ENCODE data around the gene HSPB1. TPM values are rescaled to one million over a fixed set of nuclear protein-coding genes. Genes with fewer than 3 reads are reported as not detected.

Gene HSPB1
- total RNA-seq, 1 donor from 2014 or later: 118 TPM

DNA sequence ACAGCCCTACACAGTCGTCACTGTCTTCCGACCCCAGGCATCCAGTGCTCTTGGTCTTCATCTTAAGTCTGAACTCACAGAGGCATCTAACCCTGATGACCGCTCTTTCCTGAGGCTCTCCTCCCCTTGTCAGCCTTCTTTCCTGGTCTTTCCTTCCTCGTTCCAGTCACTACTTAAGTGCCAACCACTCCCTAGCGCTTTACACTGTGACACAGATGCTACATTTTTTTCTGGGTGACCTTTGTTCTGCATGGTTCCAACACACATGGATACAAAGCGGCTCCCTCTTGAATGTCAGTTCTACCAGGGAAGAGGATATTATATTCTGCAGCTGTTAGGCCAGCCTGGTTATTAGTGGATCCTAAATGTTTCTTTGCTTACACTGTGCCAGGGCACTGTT is 43.6 kb downstream of the HSPB1 start:
- H3K27ac Mint-ChIP-seq: no peak overlapping the region
- peaks cover 10% of the 10 kb centered on the region for H3K4me1 Mint-ChIP-seq (ENCODE audit: low read depth)
- no peak overlapping the region for H3K4me3 Mint-ChIP-seq (ENCODE audit: low read depth)
- DNase-seq (ENCODE audit: low spot score, unreplicated experiment): no peak
- H3K9me3 Mint-ChIP-seq (ENCODE audit: low read depth): no peaks in the 10 kb centered on the region
- TF ChIP-seq, protein P1, sequence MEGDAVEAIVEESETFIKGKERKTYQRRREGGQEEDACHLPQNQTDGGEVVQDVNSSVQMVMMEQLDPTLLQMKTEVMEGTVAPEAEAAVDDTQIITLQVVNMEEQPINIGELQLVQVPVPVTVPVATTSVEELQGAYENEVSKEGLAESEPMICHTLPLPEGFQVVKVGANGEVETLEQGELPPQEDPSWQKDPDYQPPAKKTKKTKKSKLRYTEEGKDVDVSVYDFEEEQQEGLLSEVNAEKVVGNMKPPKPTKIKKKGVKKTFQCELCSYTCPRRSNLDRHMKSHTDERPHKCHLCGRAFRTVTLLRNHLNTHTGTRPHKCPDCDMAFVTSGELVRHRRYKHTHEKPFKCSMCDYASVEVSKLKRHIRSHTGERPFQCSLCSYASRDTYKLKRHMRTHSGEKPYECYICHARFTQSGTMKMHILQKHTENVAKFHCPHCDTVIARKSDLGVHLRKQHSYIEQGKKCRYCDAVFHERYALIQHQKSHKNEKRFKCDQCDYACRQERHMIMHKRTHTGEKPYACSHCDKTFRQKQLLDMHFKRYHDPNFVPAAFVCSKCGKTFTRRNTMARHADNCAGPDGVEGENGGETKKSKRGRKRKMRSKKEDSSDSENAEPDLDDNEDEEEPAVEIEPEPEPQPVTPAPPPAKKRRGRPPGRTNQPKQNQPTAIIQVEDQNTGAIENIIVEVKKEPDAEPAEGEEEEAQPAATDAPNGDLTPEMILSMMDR (IDR thresholded peaks at IDR 0.05; ENCODE audit: unreplicated experiment): no peak
- no peaks in the 10 kb centered on the region for H3K27me3 Mint-ChIP-seq
- H3K36me3 Mint-ChIP-seq (ENCODE audit: insufficient read depth): peaks cover 53% of the 10 kb centered on the region

DNA sequence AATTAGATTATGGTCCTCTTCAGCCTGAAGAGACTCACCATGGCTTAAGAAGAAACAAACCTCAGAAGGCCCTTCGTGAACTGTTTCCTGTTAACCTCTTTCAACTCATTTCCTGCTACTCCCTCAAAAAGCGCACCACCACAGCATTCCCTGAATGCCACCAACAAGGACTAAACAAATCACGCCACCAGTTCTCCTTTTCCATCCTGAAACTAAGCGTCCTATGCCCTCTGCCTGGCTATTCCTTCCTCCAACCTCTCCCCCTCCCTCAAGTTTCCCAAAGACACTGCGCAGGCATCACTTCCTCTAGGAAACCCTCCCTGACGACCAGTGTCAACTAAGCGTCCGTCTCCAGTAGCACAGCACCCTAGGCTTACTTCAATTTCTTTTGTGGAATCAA is 44.3 kb downstream of the HSPB1 start:
- Mint-ChIP-seq H3K27ac (peak overlapping the region; percentile 66), H3K4me1 (ENCODE audit: low read depth) (peaks cover 10% of the 10 kb centered on the region), H3K27me3 (no peaks in the 10 kb centered on the region), H3K9me3 (ENCODE audit: low read depth) (peaks cover under 1% of the 10 kb centered on the region), H3K4me3 (ENCODE audit: low read depth) (no peak overlapping the region), H3K36me3 (ENCODE audit: insufficient read depth) (peaks cover 57% of the 10 kb centered on the region)
- DNase-seq (ENCODE audit: low spot score, unreplicated experiment): no peak
- TF ChIP-seq, protein P1 (IDR thresholded peaks at IDR 0.05; ENCODE audit: unreplicated experiment): no peak

DNA sequence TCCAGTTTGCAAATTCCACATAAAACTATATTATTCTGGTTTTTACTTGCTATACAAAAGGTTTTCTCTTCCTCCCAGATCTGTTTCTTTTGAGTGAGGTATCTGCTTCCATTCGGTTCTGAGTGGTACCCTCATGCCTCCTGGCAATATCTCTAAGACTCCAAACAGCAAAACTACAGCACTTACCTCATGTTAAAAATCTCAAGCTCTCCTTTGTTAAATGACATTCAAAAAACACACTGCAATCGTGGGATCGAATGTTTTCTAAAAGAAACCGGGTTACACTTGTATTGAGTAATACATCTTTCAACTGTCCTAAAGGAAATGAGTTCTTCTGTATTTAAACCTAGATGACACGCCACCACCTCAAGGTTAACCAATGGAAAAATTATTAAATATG is 45.2 kb downstream of the HSPB1 start:
- Mint-ChIP-seq H3K4me3 (ENCODE audit: low read depth) (no peak overlapping the region), H3K9me3 (ENCODE audit: low read depth) (peaks cover 3% of the 10 kb centered on the region), H3K4me1 (ENCODE audit: low read depth) (peaks cover 6% of the 10 kb centered on the region), H3K36me3 (ENCODE audit: insufficient read depth) (peaks cover 63% of the 10 kb centered on the region), H3K27me3 (no peaks in the 10 kb centered on the region), H3K27ac (no peak overlapping the region)
- no peak for DNase-seq (ENCODE audit: low spot score, unreplicated experiment)
- TF ChIP-seq, protein P1 (IDR thresholded peaks at IDR 0.05; ENCODE audit: unreplicated experiment): no peak

DNA sequence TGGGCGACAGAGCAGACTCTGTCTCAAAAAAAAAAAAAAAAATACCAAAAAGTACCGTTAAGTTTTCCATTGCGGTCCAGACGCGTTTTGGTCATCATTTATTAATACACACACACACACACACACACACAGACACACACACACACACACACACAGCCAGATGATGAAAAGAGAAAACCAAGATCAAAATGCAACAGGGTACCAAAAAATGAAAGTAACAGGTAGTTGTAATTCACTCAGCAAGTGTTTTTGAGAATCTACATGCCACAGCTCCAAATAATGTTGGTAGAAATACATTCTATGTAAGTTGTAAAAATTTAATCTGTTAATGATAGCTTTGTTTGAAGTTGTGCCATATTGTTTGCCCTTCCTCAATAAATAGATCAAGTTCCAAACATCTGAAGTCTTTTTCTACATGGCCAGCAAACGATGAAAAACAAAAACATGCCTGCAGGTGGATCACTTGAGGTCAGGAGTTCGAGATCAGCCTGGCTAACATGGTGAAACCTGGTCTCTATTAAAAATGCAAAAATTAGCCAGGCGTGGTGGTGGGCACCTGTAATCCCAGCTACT is 46.9 kb downstream of the HSPB1 start:
- H3K4me3 Mint-ChIP-seq (ENCODE audit: low read depth): no peak overlapping the region

DNA sequence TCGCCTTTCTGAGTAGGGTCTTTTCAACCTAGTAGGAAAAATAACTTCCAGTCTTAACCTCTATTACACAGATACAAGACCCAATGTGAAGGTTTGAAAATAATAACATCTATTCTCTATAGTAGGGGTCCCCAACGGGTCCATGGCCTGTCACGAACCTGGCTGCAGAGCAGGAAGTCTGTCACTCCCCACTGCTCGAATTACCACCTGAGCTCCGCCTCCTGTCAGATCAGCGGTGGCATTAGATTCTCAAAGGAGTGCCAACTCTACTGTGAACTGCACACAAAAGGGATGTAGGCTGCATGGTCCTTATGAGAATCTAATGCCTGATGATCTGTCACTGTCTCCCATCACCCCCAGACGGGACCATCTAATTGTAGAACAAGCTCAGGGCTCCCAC is 48.9 kb downstream of the HSPB1 start:
- DNase-seq (ENCODE audit: low spot score, unreplicated experiment): no peak
- Mint-ChIP-seq H3K27me3 (no peaks in the 10 kb centered on the region), H3K4me3 (ENCODE audit: low read depth) (no peak overlapping the region), H3K27ac (no peak overlapping the region), H3K9me3 (ENCODE audit: low read depth) (peaks cover 3% of the 10 kb centered on the region), H3K36me3 (ENCODE audit: insufficient read depth) (peaks cover 56% of the 10 kb centered on the region), H3K4me1 (ENCODE audit: low read depth) (peaks cover 11% of the 10 kb centered on the region)
- TF ChIP-seq, protein P1 (IDR thresholded peaks at IDR 0.05; ENCODE audit: unreplicated experiment): no peak

More for the DNA sequence above, 46.9 kb downstream of the HSPB1 start:
- peaks cover 3% of the 10 kb centered on the region for H3K9me3 Mint-ChIP-seq (ENCODE audit: low read depth)
- H3K4me1 Mint-ChIP-seq (ENCODE audit: low read depth): peaks cover 6% of the 10 kb centered on the region
- H3K36me3 Mint-ChIP-seq (ENCODE audit: insufficient read depth): peaks cover 54% of the 10 kb centered on the region
- H3K27ac Mint-ChIP-seq: peak overlapping the region; percentile 33
- no peak for DNase-seq (ENCODE audit: low spot score, unreplicated experiment)
- H3K27me3 Mint-ChIP-seq: no peaks in the 10 kb centered on the region
- TF ChIP-seq, protein P1 (IDR thresholded peaks at IDR 0.05; ENCODE audit: unreplicated experiment): no peak
